GM23338 (cell line): Measurements from ENCODE around the gene PTCHD1. TPM values are rescaled to one million over a fixed set of nuclear protein-coding genes. Genes with fewer than 3 reads are reported as not detected.

Experiments used
- ATAC-seq: fragments of 200-7000 bp; cut with Tn5 transposase; 3 replicates; pipeline ENCODE4 v1.9.1; 2020
- DNase-seq: peaks from one replicate; pipeline ENCODE4 v3.0.0-alpha.2; 2015; ENCODE audit warnings: low spot score
- H2AFZ ChIP-seq: fragments of 200-600 bp; sonication (generic); 2 replicates; pipeline ENCODE4 v1.8.0; 2016; ENCODE audit warnings: antibody characterized with exemption, mild to moderate bottlenecking, moderate library complexity
- H3F3A ChIP-seq: fragments of 200-600 bp; sonication (generic); replicated peaks from 2 replicates; pipeline ENCODE4 v1.8.0; 2017; ENCODE audit warnings: antibody characterized with exemption, mixed run types, low read depth
- H3K27ac ChIP-seq: fragments of 200-600 bp; sonication (generic); 2 replicates; pipeline ENCODE4 v1.6.1; 2016; ENCODE audit warnings: low read depth
- H3K27me3 ChIP-seq: fragments of 200-600 bp; sonication (generic); 2 replicates; pipeline ENCODE4 v1.8.0; 2016; ENCODE audit warnings: mild to moderate bottlenecking, mixed run types, moderate library complexity; ENCODE audit not compliant: insufficient read depth
- H3K36me3 ChIP-seq: fragments of 200-600 bp; sonication (generic); 2 replicates; pipeline ENCODE4 v1.8.0; 2016; ENCODE audit warnings: mild to moderate bottlenecking; ENCODE audit not compliant: insufficient read depth
- H3K4me1 ChIP-seq: fragments of 200-600 bp; sonication (generic); 2 replicates; pipeline ENCODE4 v1.8.0; 2016; ENCODE audit warnings: mild to moderate bottlenecking, moderate library complexity; ENCODE audit not compliant: insufficient read depth
- H3K4me2 ChIP-seq: fragments of 200-600 bp; sonication (generic); 2 replicates; pipeline ENCODE4 v1.7.1; 2017; ENCODE audit warnings: mixed run types
- H3K4me3 ChIP-seq: fragments of 200-600 bp; sonication (generic); 2 replicates; pipeline ENCODE4 v1.6.1; 2016; ENCODE audit warnings: mixed run types
- H3K79me2 ChIP-seq: fragments of 200-600 bp; sonication (generic); replicated peaks from 2 replicates; pipeline ENCODE4 v1.8.0; 2017; ENCODE audit warnings: mild to moderate bottlenecking; ENCODE audit not compliant: insufficient read depth
- H3K9me2 ChIP-seq: fragments of 200-600 bp; sonication (generic); 2 replicates; pipeline ENCODE4 v1.8.0; 2017; ENCODE audit not compliant: insufficient read depth
- H4K20me1 ChIP-seq: fragments of 200-600 bp; sonication (generic); replicated peaks from 2 replicates; pipeline ENCODE4 v1.8.0; 2017; ENCODE audit warnings: mild to moderate bottlenecking; ENCODE audit not compliant: insufficient read depth
- H3K27ac Mint-ChIP-seq: 2 replicates; pipeline ENCODE4 v1.8.0; 2020; ENCODE audit warnings: inconsistent platforms, mild to moderate bottlenecking, moderate library complexity, mixed read lengths
- H3K27me3 Mint-ChIP-seq: 3 replicates; pipeline ENCODE4 v1.8.0; 2022; ENCODE audit warnings: low read depth, mild to moderate bottlenecking, moderate library complexity, mixed read lengths, inconsistent platforms; ENCODE audit not compliant: insufficient read depth, poor library complexity
- H3K36me3 Mint-ChIP-seq: 3 replicates; pipeline ENCODE4 v1.8.0; 2021; ENCODE audit warnings: low read depth, mild to moderate bottlenecking, inconsistent platforms, moderate library complexity, mixed read lengths
- H3K4me1 Mint-ChIP-seq: 3 replicates; pipeline ENCODE4 v1.8.0; 2020; ENCODE audit warnings: mild to moderate bottlenecking, inconsistent platforms, mixed read lengths
- H3K4me3 Mint-ChIP-seq: 3 replicates; pipeline ENCODE4 v1.8.0; 2021; ENCODE audit warnings: moderate library complexity, mild to moderate bottlenecking, inconsistent platforms, mixed read lengths
- H3K9me3 Mint-ChIP-seq: 3 replicates; pipeline ENCODE4 v1.8.0; 2020; ENCODE audit warnings: moderate library complexity, mild to moderate bottlenecking, inconsistent platforms, mixed read lengths
- CTCF ChIP-seq, 2 experiments: fragments of 200-600 bp in 1 of 2; sonication (generic) in 1 of 2; conservative IDR thresholded peaks; 2 replicates each; pipeline versions ENCODE4 v1.5.1 to v1.6.1; 2016 to 2017; ENCODE audit warnings: antibody characterized with exemption in 2 of 2, low read depth in 2 of 2, mild to moderate bottlenecking in 2 of 2, moderate library complexity in 1 of 2
- EZH2phosphoT487 ChIP-seq: fragments of 200-600 bp; sonication (generic); IDR thresholded peaks from one replicate; pipeline ENCODE4 v1.8.1; 2018; ENCODE audit warnings: antibody characterized with exemption; ENCODE audit not compliant: unreplicated experiment
- JUNB ChIP-seq: IDR thresholded peaks from one replicate; pipeline ENCODE4 v1.6.1; 2016; ENCODE audit warnings: antibody characterized with exemption; ENCODE audit not compliant: unreplicated experiment
- REST ChIP-seq: IDR thresholded peaks from one replicate; pipeline ENCODE4 v1.6.1; 2018; ENCODE audit warnings: antibody characterized with exemption; ENCODE audit not compliant: unreplicated experiment
- ZNF114 ChIP-seq: fragments of 250-450 bp; sonication (Bioruptor Pico); IDR thresholded peaks from 2 replicates; pipeline ENCODE4 v1.5.0; 2020; ENCODE audit warnings: mild to moderate bottlenecking, moderate library complexity
- ZNF462 ChIP-seq: fragments of 250-450 bp; sonication (Bioruptor Pico); IDR thresholded peaks from 2 replicates; pipeline ENCODE4 v1.5.0; 2020; ENCODE audit warnings: mild to moderate bottlenecking, moderate library complexity
- polyA plus RNA-seq: library from polyadenylated mRNA; unstranded; fragments of >200 nt; fragmentation: Nextera tagmentation; extraction: Ambion mirVana; gene quantifications from 2 replicates; pipeline ENCODE4 v1.2.1, GENCODE V29; 2016
- total RNA-seq: library from RNA; depleted of rRNA; stranded (reverse); fragments of >200 nt; shearing (Covaris generic); gene quantifications from 2 replicates; pipeline ENCODE4 v1.2.3, GENCODE V29; 2014

The PTCHD1 gene
- total and polyA plus RNA-seq, 2 experiments from 2014 or later: 1.5 to 1.9 TPM

GRCh38 chrX:23327104-23327503, 7.5 kb upstream of the PTCHD1 start:
- peaks cover under 1% of the 10 kb centered on the region for H3K27me3 Mint-ChIP-seq
- ATAC-seq: no peak

GRCh38 chrX:23331701-23332100, 2.9 kb upstream of the PTCHD1 start:
- H2AFZ ChIP-seq: no peak overlapping the region
- H3K36me3 Mint-ChIP-seq: no peaks in the 10 kb centered on the region; the same call in 2 of the 3 replicates

More at GRCh38 chrX:23327104-23327503, 7.5 kb upstream of the PTCHD1 start:
- H3K4me2 ChIP-seq: no peak overlapping the region
- TF ChIP-seq JUNB: no peak
- peak; percentile 64 for TF ChIP-seq REST
- no peak overlapping the region for H2AFZ ChIP-seq
- DNase-seq: peak; percentile 28
- Mint-ChIP-seq H3K9me3 (no peaks in the 10 kb centered on the region), H3K36me3 (no peaks in the 10 kb centered on the region), H3K4me3 (no peak overlapping the region), H3K4me1 (peaks cover 4% of the 10 kb centered on the region; the same call in 2 of the 3 replicates), H3K27ac (no peak overlapping the region)
- H3K27me3 ChIP-seq: peaks cover 17% of the 10 kb centered on the region
- no peaks in the 10 kb centered on the region for H3K36me3 ChIP-seq
- H3K4me3 ChIP-seq: no peak overlapping the region
- H3K4me1 ChIP-seq: no peaks in the 10 kb centered on the region
- no peaks in the 10 kb centered on the region for H3F3A ChIP-seq
- H3K79me2 ChIP-seq: no peaks in the 10 kb centered on the region
- H3K27ac ChIP-seq: no peak overlapping the region
- no peaks in the 10 kb centered on the region for H4K20me1 ChIP-seq
- no peaks in the 10 kb centered on the region for H3K9me2 ChIP-seq

More at GRCh38 chrX:23331701-23332100, 2.9 kb upstream of the PTCHD1 start:
- Histone ChIP-seq H3K9me2 (no peaks in the 10 kb centered on the region), H3F3A (no peaks in the 10 kb centered on the region), H4K20me1 (no peaks in the 10 kb centered on the region), H3K79me2 (no peaks in the 10 kb centered on the region), H3K4me2 (peak overlapping the region; percentile 88), H3K27ac (no peak overlapping the region), H3K36me3 (no peaks in the 10 kb centered on the region), H3K27me3 (peaks cover 43% of the 10 kb centered on the region), H3K4me3 (peak overlapping the region; percentile 70), H3K4me1 (no peaks in the 10 kb centered on the region; the same call in 1 of the 2 replicates)
- peak; percentile 43 for DNase-seq
- peak overlapping the region; percentile 83 for H3K4me3 Mint-ChIP-seq
- H3K9me3 Mint-ChIP-seq: no peaks in the 10 kb centered on the region
- peaks cover 22% of the 10 kb centered on the region for H3K27me3 Mint-ChIP-seq
- H3K4me1 Mint-ChIP-seq: peaks cover 10% of the 10 kb centered on the region
- TF ChIP-seq CTCF (conservative IDR thresholded peaks at IDR 0.05; ENCODE audit: low read depth in 2 of 2): no peak
- TF ChIP-seq EZH2phosphoT487: no peak
- TF ChIP-seq ZNF114 (CRISPR knock-in tag): no peak
- TF ChIP-seq ZNF462 (CRISPR knock-in tag): no peak
- H3K27ac Mint-ChIP-seq: no peak overlapping the region
- ATAC-seq: peak; percentile 7; the same call in 2 of the 3 replicates
